ENCODE results near the gene ALPK1.

GRCh38 chr4:112277705-112278448 lies 19.3 kb upstream of the ALPK1 start:
- TF ChIP-seq, protein P1, sequence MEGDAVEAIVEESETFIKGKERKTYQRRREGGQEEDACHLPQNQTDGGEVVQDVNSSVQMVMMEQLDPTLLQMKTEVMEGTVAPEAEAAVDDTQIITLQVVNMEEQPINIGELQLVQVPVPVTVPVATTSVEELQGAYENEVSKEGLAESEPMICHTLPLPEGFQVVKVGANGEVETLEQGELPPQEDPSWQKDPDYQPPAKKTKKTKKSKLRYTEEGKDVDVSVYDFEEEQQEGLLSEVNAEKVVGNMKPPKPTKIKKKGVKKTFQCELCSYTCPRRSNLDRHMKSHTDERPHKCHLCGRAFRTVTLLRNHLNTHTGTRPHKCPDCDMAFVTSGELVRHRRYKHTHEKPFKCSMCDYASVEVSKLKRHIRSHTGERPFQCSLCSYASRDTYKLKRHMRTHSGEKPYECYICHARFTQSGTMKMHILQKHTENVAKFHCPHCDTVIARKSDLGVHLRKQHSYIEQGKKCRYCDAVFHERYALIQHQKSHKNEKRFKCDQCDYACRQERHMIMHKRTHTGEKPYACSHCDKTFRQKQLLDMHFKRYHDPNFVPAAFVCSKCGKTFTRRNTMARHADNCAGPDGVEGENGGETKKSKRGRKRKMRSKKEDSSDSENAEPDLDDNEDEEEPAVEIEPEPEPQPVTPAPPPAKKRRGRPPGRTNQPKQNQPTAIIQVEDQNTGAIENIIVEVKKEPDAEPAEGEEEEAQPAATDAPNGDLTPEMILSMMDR (conservative IDR thresholded peaks at IDR 0.05; ENCODE audit: low read depth, low read length): no peak
- no peak for TF ChIP-seq EZH2 (IDR thresholded peaks at IDR 0.05; ENCODE audit: borderline replicate concordance, low read depth, low read length, poor library complexity, severe bottlenecking)

Data from A673 (cell line).